Endothelial cell (in vitro differentiated cells): Measurements from ENCODE around the gene PPP1R12C. TPM values are rescaled to one million over a fixed set of nuclear protein-coding genes. Genes with fewer than 3 reads are reported as not detected.

Experiments used
- DNase-seq: peaks from one replicate; pipeline ENCODE4 v3.0.0; 2021; ENCODE audit warnings: low spot score
- H3K27ac Mint-ChIP-seq: one replicate; pipeline ENCODE4 v1.8.0; 2021; ENCODE audit warnings: mixed read lengths, inconsistent platforms; ENCODE audit not compliant: unreplicated experiment
- H3K27me3 Mint-ChIP-seq: one replicate; pipeline ENCODE4 v1.8.0; 2021; ENCODE audit warnings: mild to moderate bottlenecking, moderate library complexity, mixed read lengths, inconsistent platforms; ENCODE audit not compliant: unreplicated experiment
- H3K36me3 Mint-ChIP-seq: one replicate; pipeline ENCODE4 v1.8.0; 2021; ENCODE audit warnings: mild to moderate bottlenecking, low read depth, mixed read lengths, inconsistent platforms; ENCODE audit not compliant: unreplicated experiment
- H3K4me1 Mint-ChIP-seq: one replicate; pipeline ENCODE4 v1.8.0; 2021; ENCODE audit warnings: mild to moderate bottlenecking, mixed read lengths, inconsistent platforms; ENCODE audit not compliant: unreplicated experiment
- H3K4me3 Mint-ChIP-seq: one replicate; pipeline ENCODE4 v1.8.0; 2021; ENCODE audit warnings: mild to moderate bottlenecking, mixed read lengths, inconsistent platforms; ENCODE audit not compliant: unreplicated experiment
- H3K9me3 Mint-ChIP-seq: one replicate; pipeline ENCODE4 v1.8.0; 2021; ENCODE audit warnings: mixed read lengths, inconsistent platforms; ENCODE audit not compliant: unreplicated experiment
- total RNA-seq: library from RNA; stranded (reverse); fragmentation: NEBNext Ultra II Directional; extraction: Animal tissue kit (Norgen Biotek cat#: 25700); gene quantifications from one replicate; pipeline ENCODE4 v1.2.1, GENCODE V29; 2021; ENCODE audit not compliant: unreplicated experiment
- TF ChIP-seq, protein P1 (sequence below): fragments of 200-600 bp; sonication (generic); IDR thresholded peaks from one replicate; pipeline ENCODE4 v1.5.0; 2021; ENCODE audit warnings: antibody characterized with exemption; ENCODE audit not compliant: unreplicated experiment

Gene PPP1R12C
- total RNA-seq, 1 donor from 2014 or later = 136 TPM

DNA sequence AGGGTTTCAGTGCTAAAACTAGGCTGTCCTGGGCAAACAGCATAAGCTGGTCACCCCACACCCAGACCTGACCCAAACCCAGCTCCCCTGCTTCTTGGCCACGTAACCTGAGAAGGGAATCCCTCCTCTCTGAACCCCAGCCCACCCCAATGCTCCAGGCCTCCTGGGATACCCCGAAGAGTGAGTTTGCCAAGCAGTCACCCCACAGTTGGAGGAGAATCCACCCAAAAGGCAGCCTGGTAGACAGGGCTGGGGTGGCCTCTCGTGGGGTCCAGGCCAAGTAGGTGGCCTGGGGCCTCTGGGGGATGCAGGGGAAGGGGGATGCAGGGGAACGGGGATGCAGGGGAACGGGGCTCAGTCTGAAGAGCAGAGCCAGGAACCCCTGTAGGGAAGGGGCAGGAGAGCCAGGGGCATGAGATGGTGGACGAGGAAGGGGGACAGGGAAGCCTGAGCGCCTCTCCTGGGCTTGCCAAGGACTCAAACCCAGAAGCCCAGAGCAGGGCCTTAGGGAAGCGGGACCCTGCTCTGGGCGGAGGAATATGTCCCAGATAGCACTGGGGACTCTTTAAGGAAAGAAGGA is 2.8 kb downstream of the PPP1R12C start:
- TF ChIP-seq, protein P1, sequence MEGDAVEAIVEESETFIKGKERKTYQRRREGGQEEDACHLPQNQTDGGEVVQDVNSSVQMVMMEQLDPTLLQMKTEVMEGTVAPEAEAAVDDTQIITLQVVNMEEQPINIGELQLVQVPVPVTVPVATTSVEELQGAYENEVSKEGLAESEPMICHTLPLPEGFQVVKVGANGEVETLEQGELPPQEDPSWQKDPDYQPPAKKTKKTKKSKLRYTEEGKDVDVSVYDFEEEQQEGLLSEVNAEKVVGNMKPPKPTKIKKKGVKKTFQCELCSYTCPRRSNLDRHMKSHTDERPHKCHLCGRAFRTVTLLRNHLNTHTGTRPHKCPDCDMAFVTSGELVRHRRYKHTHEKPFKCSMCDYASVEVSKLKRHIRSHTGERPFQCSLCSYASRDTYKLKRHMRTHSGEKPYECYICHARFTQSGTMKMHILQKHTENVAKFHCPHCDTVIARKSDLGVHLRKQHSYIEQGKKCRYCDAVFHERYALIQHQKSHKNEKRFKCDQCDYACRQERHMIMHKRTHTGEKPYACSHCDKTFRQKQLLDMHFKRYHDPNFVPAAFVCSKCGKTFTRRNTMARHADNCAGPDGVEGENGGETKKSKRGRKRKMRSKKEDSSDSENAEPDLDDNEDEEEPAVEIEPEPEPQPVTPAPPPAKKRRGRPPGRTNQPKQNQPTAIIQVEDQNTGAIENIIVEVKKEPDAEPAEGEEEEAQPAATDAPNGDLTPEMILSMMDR = no peak
- H3K27ac Mint-ChIP-seq = no peak overlapping the region
- peak overlapping the region; percentile 73 for H3K4me3 Mint-ChIP-seq
- H3K36me3 Mint-ChIP-seq = peaks cover 17% of the 10 kb centered on the region
- H3K4me1 Mint-ChIP-seq = peaks cover 23% of the 10 kb centered on the region
- H3K9me3 Mint-ChIP-seq = no peaks in the 10 kb centered on the region
- DNase-seq = no peak
- H3K27me3 Mint-ChIP-seq = peaks cover 29% of the 10 kb centered on the region

DNA sequence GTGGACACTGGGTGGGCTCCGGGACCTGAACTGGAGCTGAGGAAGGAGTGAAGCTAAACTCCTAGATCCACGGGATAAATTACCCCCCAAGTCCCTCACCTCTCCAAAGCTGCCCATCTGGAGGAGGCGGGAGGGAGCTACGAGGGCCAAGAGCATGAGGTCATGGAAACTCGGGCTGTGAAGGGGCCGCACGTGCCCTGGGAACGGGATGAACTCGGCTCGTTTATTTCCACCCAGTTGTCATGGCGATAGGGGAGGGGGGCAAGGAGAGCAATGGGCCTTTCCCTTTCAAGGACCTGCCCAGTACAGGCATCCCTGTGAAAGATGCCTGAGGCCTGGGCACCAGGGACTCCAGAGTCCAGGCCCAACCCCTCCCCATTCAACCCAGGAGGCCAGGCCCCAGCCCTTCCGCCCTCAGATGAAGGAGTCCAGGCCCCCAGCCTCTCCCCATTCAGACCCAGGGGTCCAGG is 3.8 kb downstream of the PPP1R12C start:
- Mint-ChIP-seq H3K4me3 (no peak overlapping the region), H3K4me1 (peaks cover 22% of the 10 kb centered on the region), H3K9me3 (no peaks in the 10 kb centered on the region), H3K27ac (peak overlapping the region; percentile 80), H3K36me3 (peaks cover 22% of the 10 kb centered on the region), H3K27me3 (peaks cover 28% of the 10 kb centered on the region)
- peak; percentile 77 for DNase-seq
- TF ChIP-seq, protein P1 = no peak

- H3K4me3 Mint-ChIP-seq = no peak overlapping the region
- no peak for DNase-seq
- peaks cover 22% of the 10 kb centered on the region for H3K4me1 Mint-ChIP-seq
- H3K9me3 Mint-ChIP-seq = no peaks in the 10 kb centered on the region
- TF ChIP-seq, protein P1 = no peak
- H3K36me3 Mint-ChIP-seq = peaks cover 25% of the 10 kb centered on the region
- peaks cover 28% of the 10 kb centered on the region for H3K27me3 Mint-ChIP-seq
- peak overlapping the region; percentile 80 for H3K27ac Mint-ChIP-seq
Observed at GRCh38 chr19:55112777-55113569, 4.5 kb downstream of the PPP1R12C start.

GRCh38 chr19:55112246-55112776 is 5.1 kb downstream of the PPP1R12C start:
- Mint-ChIP-seq H3K9me3 (no peaks in the 10 kb centered on the region), H3K4me3 (no peak overlapping the region), H3K36me3 (peaks cover 25% of the 10 kb centered on the region), H3K27me3 (peaks cover 27% of the 10 kb centered on the region), H3K4me1 (peaks cover 22% of the 10 kb centered on the region), H3K27ac (peak overlapping the region; percentile 74)
- TF ChIP-seq, protein P1 = no peak
- DNase-seq = no peak
